HepG2 (cell line): ENCODE data around the gene TSN. TPM values are rescaled to one million over a fixed set of nuclear protein-coding genes. Genes with fewer than 3 reads are reported as not detected.

ENCODE experiments used
- KDM2A ChIP-seq: sonication (generic); formaldehyde crosslinking; IDR thresholded peaks from 2 replicates; pipeline ENCODE4 v1.4.0; 2020; ENCODE audit warnings: low read depth, missing genetic modification reagents, borderline replicate concordance
- LCORL ChIP-seq, 2 experiments: fragments of 450-650 bp in 1 of 2; sonication (generic) in 1 of 2; formaldehyde crosslinking in 1 of 2; IDR thresholded peaks; 2 replicates each; pipeline versions ENCODE4 v1.5.0 to v1.6.1; 2017 to 2020; ENCODE audit warnings: antibody characterized with exemption in 1 of 2, missing genetic modification reagents in 1 of 2
- MAFK ChIP-seq, 2 experiments: IDR thresholded peaks in 1 of 2; conservative IDR thresholded peaks in 1 of 2; 2 replicates each; pipeline ENCODE4 v1.6.1; 2011; ENCODE audit warnings: improper control_type of control experiment in 2 of 2, low read length in 2 of 2
- PAX8 ChIP-seq: sonication (generic); formaldehyde crosslinking; IDR thresholded peaks from 2 replicates; pipeline ENCODE4 v1.8.0; 2022; ENCODE audit warnings: mild to moderate bottlenecking, missing genetic modification reagents, borderline replicate concordance
- POLR2AphosphoS2 ChIP-seq: IDR thresholded peaks from 2 replicates; pipeline ENCODE4 v1.6.1; 2011; ENCODE audit warnings: low read depth, low read length, improper control_type of control experiment
- RARA ChIP-seq: IDR thresholded peaks from 2 replicates; pipeline ENCODE4 v1.6.1; 2016; ENCODE audit warnings: missing genetic modification reagents, missing compliant biosample characterization
- RARG ChIP-seq: sonication (generic); formaldehyde crosslinking; IDR thresholded peaks from 2 replicates; pipeline ENCODE4 v1.4.0; 2020; ENCODE audit warnings: low read depth, mild to moderate bottlenecking, missing genetic modification reagents
- RBAK ChIP-seq: sonication (generic); formaldehyde crosslinking; IDR thresholded peaks from 2 replicates; pipeline ENCODE4 v1.5.1; 2020; ENCODE audit warnings: mild to moderate bottlenecking, missing genetic modification reagents
- TOPORS ChIP-seq: sonication (generic); formaldehyde crosslinking; IDR thresholded peaks from 2 replicates; pipeline ENCODE4 v1.8.0; 2023; ENCODE audit warnings: mild to moderate bottlenecking, missing genetic modification reagents
- ZBTB49 ChIP-seq: sonication (generic); formaldehyde crosslinking; IDR thresholded peaks from 2 replicates; pipeline ENCODE4 v1.4.0; 2020; ENCODE audit warnings: missing genetic modification reagents, borderline replicate concordance
- ZFYVE20 ChIP-seq: sonication (generic); formaldehyde crosslinking; IDR thresholded peaks from 2 replicates; pipeline ENCODE4 v1.8.0; 2023; ENCODE audit warnings: low read depth, mild to moderate bottlenecking, moderate library complexity, missing genetic modification reagents, borderline replicate concordance
- ZHX2 ChIP-seq, 2 experiments: sonication (generic) in 1 of 2; formaldehyde crosslinking in 1 of 2; IDR thresholded peaks; 2 replicates each; pipeline versions ENCODE4 v1.6.1 to v1.9.0; 2014 to 2022; ENCODE audit warnings: antibody characterized with exemption in 1 of 2, borderline replicate concordance in 1 of 2, inconsistent platforms in 1 of 2, low read depth in 1 of 2, missing genetic modification reagents in 1 of 2
- ZNF124 ChIP-seq: sonication (generic); formaldehyde crosslinking; IDR thresholded peaks from 2 replicates; pipeline ENCODE4 v1.4.0; 2020; ENCODE audit warnings: missing genetic modification reagents
- ZNF225 ChIP-seq: sonication (generic); formaldehyde crosslinking; IDR thresholded peaks from 2 replicates; pipeline ENCODE4 v1.4.0; 2020; ENCODE audit warnings: mild to moderate bottlenecking, missing genetic modification reagents
- ZNF232 ChIP-seq: sonication (generic); formaldehyde crosslinking; IDR thresholded peaks from 2 replicates; pipeline ENCODE4 v1.4.0; 2020; ENCODE audit warnings: missing genetic modification reagents, borderline replicate concordance
- ZNF672 ChIP-seq: sonication (generic); formaldehyde crosslinking; IDR thresholded peaks from 2 replicates; pipeline ENCODE4 v1.8.1; 2022; ENCODE audit warnings: missing genetic modification reagents
- polyA plus RNA-seq, 8 experiments: library from polyadenylated mRNA; depleted of rRNA in 3 of 8; stranded (reverse) in 7 of 8; unstranded in 1 of 8; fragments of >200 nt; fragmentation: Illumina TruSeq in 4 of 8; extraction: Trizol in 4 of 8; gene quantifications; 2 replicates each; pipeline versions ENCODE4 v1.2.1 to v1.2.3, GENCODE V29; 2011 to 2016; ENCODE audit warnings: low read depth in 4 of 8, missing spikeins in 1 of 8, mixed read lengths in 1 of 8; ENCODE audit not compliant: insufficient read depth in 1 of 8
- total RNA-seq, 5 experiments: library from RNA; depleted of rRNA; stranded (reverse); fragments of >200 nt; fragmentation: Illumina TruSeq; extraction: Trizol; gene quantifications; 2 replicates each; pipeline ENCODE4 v1.2.3, GENCODE V29; 2016; ENCODE audit warnings: low read depth in 1 of 5
- TF ChIP-seq, protein P1 (sequence below): IDR thresholded peaks from 2 replicates; pipeline ENCODE4 v1.4.0; 2020; ENCODE audit warnings: mild to moderate bottlenecking, missing genetic modification reagents

Gene TSN
- total and polyA plus RNA-seq, 2 of the 13 experiments (the other 11 are each of a cell fraction or from before 2014, with no cell fraction given) = 56.4 to 115 TPM

DNA sequence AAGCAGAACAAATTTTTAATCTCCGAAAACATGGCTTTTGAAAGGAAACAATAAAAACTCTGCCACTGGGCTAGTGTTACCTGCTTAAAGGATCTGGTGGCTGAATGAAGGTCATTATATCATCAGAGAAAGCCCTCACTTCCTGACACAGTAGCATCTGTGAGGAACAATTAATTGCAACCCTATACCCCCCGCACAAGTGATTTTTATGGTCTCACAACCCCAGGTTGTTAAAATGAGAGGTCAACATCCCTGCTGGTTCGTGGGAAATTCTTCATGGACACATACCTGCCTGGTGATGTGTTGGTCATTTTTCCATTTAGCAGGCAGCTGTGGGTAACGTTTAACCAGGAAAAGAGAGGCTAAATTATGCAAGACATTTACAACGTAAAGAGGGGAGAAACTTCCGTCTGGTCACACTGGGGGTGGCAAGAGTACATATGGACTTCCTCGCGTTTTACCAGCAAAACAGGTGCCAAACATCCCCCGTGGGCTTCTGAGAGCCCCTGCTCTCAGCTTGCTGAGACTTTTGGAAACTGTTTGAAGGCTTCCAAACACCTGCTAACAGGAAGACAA, 48.0 kb upstream of the TSN start (continued):
- TF ChIP-seq, protein P1, sequence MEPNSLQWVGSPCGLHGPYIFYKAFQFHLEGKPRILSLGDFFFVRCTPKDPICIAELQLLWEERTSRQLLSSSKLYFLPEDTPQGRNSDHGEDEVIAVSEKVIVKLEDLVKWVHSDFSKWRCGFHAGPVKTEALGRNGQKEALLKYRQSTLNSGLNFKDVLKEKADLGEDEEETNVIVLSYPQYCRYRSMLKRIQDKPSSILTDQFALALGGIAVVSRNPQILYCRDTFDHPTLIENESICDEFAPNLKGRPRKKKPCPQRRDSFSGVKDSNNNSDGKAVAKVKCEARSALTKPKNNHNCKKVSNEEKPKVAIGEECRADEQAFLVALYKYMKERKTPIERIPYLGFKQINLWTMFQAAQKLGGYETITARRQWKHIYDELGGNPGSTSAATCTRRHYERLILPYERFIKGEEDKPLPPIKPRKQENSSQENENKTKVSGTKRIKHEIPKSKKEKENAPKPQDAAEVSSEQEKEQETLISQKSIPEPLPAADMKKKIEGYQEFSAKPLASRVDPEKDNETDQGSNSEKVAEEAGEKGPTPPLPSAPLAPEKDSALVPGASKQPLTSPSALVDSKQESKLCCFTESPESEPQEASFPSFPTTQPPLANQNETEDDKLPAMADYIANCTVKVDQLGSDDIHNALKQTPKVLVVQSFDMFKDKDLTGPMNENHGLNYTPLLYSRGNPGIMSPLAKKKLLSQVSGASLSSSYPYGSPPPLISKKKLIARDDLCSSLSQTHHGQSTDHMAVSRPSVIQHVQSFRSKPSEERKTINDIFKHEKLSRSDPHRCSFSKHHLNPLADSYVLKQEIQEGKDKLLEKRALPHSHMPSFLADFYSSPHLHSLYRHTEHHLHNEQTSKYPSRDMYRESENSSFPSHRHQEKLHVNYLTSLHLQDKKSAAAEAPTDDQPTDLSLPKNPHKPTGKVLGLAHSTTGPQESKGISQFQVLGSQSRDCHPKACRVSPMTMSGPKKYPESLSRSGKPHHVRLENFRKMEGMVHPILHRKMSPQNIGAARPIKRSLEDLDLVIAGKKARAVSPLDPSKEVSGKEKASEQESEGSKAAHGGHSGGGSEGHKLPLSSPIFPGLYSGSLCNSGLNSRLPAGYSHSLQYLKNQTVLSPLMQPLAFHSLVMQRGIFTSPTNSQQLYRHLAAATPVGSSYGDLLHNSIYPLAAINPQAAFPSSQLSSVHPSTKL (CRISPR knock-in tag) = 0 out of 2 replicates have a peak, but pooled peaks have one; percentile 39
- TF ChIP-seq RARG = no peak
- TF ChIP-seq MAFK (conservative IDR thresholded peaks at IDR 0.05 in 1 of 2, IDR thresholded peaks at IDR 0.05 in 1 of 2; ENCODE audit: low read length in 2 of 2) = no peak
- TF ChIP-seq ZHX2 (IDR thresholded peaks at IDR 0.05; ENCODE audit: low read depth) = no peak
- TF ChIP-seq ZHX2 (CRISPR knock-in tag; IDR thresholded peaks at IDR 0.05; ENCODE audit: borderline replicate concordance) = no peak
- no peak for TF ChIP-seq ZBTB49 (CRISPR knock-in tag)
- TF ChIP-seq RBAK = no peak
- no peak for TF ChIP-seq LCORL (IDR thresholded peaks at IDR 0.05)
- peak; percentile 68 for TF ChIP-seq LCORL (CRISPR knock-in tag; IDR thresholded peaks at IDR 0.05)
- TF ChIP-seq PAX8 = no peak
- TF ChIP-seq ZNF672 (CRISPR knock-in tag) = no peak
- no peak for TF ChIP-seq POLR2AphosphoS2
- TF ChIP-seq ZNF124 (CRISPR knock-in tag) = no peak
- TF ChIP-seq ZFYVE20 = no peak
- no peak for TF ChIP-seq KDM2A (CRISPR knock-in tag)
- peak; percentile 59 for TF ChIP-seq RARA (CRISPR knock-in tag)
- TF ChIP-seq ZNF225 = no peak
- TF ChIP-seq TOPORS (CRISPR knock-in tag) = no peak
- no peak for TF ChIP-seq ZNF232 (CRISPR knock-in tag)
